Activated naive CD4-positive, alpha-beta T cell treated with Interleukin-2 at 50 U/mL for 16 hours (primary cell): ENCODE measurements around the gene ESR1.
"Not testable (repeated sequence)": the region's sequence is repeated elsewhere in the genome, so short reads cannot be mapped to it uniquely, and the experiment has no call there.

Source experiments
- DNase-seq: peaks from one replicate; pipeline ENCODE4 v3.0.0-alpha.2; 2020

Gene ESR1

DNA sequence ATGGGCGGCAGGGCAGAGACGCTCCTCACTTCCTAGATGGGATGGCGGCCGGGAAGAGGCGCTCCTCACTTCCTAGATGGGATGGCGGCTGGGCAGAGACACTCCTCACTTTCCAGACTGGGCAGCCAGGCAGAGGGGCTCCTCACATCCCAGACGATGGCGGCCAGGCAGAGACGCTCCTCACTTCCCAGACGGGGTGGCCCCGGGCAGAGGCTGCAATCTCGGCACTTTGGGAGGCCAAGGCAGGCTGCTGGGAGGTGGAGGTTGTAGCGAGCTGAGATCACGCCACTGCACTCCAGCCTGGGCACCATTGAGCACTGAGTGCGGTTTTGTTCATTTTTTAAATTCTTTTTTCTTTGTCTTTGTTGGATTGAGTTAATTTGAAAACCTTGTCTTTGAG, 92.3 kb downstream of the ESR1 start:
- DNase-seq: not testable (repeated sequence)

DNA sequence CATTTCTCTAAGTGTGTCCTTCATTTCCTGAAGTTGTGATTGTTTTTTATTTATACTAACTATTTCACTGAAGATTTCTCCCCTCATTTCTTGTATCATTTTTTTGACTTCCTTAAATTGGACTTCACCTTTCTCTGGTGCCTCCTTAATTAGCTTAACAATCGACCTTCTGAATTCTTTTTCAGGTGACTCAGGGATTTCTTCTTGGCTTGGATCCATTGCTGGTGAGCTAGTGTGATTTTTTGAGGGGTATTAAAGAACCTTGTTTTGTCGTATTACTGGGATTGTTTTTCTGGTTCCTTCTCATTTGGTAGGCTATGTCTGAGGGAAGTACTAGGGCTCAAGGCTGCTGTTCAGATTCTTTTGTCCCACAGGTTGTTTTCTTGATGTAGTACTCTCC, 92.8 kb downstream of the ESR1 start:
- DNase-seq: no peak

DNA sequence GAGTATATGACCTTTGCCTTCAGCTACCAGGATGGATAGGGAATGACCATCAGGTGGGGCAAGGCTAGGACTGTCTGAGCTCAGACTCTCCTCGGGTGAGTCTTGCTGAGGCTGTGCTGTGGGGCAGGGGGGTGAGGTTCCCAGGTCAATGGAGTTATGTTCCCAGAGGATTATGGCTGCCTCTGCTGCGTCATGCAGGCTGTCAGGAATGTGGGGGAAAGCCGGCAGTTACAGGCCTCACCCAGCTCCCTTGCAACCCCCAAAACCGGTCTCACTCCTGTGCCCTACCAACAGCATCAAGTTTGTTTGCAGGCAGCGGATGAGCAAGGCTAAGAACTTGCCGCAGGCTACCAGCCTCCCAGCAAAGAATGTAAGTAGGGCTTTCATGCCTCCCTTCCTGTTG, 93.5 kb downstream of the ESR1 start:
- DNase-seq: no peak

DNA sequence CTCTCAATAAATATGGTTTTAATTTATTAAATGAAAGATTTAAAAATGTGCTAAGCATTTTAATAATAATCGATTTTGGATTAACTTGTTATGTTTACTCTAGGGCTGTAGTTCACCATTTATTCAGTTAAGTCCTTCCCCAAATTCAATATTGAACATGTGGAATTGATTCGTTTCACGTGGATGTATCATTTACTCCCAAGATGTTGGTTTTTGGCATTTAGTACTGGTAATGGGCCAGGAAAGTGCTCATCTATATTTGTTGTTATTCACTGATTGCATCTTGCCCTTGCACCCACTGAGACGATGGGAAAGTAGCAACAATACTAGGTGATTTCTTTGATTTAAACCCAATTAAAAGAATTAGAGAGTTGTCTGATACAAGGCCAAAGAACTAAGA, 97.1 kb downstream of the ESR1 start:
- DNase-seq: no peak

DNA sequence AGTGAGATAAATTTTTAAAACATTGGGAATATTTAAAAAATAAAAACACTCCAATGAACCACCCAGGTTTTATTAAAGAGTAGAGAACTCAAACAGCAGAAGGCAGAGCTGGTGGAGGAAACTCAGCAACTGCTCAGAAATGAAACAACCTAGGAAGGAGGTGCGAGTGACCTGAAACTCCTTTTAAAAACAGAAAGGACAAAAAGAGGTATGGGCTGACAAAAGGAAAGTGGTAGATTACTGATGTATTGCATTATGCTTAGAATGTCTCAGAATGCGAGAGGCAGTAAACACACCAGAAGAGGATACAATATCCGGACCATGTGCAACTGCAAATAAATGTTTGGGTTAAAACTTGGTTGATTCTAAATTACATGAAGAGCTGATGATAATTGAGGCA, 97.6 kb downstream of the ESR1 start:
- DNase-seq: no peak

DNA sequence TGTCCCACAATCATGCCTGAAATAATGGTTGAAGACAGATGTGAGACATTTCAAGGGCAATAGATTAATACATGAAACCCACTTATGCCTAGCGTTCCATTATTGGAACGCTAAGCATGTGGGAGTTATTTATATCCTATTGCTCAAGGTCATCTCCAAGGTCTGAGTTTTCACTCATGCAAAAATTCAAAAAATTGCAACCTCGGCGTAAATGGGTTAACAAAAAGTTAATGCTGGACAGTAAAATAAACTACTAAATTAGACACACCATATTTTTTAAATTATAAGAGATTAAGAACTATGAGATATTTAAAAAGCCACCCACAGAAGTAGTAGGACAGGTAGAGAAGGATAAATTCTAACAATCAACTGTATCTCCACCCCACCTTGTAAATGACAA, 98.4 kb downstream of the ESR1 start:
- no peak for DNase-seq

DNA sequence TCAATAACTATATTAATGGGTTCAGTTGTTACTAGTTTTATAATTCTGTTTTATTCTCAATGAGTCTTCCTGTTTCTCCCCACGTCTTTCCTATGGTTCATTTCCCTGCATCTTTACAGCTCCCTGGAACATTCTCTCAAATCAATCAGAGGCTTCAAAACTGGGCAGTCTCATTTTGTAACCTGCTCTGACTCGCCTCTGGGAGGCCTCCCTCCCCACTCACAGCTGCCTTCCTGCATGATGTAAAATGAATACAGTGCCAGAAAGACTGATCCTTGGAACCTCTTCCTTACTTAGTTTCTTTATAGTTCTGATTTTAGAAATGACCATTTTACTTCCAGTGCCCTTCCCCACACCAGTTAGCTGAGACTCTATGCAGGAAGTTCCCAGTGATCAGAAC, 103.9 kb downstream of the ESR1 start:
- DNase-seq: no peak

DNA sequence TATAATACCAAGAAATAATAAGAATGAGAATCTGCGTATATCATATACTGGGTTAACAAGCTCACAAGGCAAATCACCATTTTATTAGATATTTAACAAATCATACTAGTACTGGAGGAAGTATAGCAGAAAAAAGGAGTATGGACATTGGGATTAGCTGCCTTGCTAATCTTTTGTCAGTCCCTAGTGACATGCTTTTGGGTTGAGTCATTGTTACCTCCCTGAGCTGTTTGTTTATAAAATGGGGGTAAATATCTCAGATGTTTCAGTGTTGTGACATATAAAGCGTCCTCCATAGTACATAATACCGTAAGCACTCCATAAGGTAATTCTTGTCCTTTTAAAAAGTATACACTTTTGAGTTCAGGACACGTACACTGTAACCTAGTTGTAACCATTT, 107.0 kb downstream of the ESR1 start:
- DNase-seq: no peak

DNA sequence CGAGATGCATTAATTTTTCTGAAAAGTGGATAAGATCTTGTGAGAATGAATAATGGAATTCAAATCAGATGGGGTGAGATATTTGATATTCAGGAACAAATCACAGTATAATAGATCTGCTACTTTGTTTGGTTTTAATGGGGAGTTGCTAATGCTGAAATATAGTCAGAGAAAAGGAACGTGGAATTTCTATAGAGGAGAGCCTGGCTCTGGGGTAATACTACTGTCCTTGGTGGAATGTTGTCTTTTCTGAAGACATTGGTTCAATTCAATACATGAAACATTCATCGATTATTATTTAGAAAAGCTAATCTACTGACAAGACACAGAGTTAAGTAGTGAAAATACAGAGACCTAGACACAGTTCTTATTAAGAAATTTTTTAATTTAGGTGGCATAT, 108.6 kb downstream of the ESR1 start:
- no peak for DNase-seq

DNA sequence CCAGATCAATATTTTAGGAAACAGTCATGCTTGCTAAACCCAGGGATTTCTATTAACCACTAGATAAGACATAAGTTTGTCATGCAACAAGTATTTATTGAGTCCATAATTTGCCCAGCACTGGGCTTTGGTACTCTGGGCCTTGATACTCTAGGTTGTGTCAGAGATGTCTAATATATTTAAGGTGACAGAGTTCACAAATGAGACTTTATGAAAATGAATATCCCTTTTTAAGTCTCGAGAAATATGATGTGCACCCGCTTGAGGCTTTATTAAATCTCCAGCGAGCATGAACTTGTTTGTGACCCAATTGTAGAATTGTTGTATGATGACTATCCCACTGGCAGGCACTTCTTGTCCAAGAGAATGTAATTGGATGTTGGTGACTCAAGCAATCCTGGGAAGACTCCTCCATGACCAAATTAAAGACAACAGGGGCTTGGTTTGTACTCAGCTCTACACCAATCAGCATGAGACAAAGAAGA, 109.2 kb downstream of the ESR1 start:
- no peak for DNase-seq

DNA sequence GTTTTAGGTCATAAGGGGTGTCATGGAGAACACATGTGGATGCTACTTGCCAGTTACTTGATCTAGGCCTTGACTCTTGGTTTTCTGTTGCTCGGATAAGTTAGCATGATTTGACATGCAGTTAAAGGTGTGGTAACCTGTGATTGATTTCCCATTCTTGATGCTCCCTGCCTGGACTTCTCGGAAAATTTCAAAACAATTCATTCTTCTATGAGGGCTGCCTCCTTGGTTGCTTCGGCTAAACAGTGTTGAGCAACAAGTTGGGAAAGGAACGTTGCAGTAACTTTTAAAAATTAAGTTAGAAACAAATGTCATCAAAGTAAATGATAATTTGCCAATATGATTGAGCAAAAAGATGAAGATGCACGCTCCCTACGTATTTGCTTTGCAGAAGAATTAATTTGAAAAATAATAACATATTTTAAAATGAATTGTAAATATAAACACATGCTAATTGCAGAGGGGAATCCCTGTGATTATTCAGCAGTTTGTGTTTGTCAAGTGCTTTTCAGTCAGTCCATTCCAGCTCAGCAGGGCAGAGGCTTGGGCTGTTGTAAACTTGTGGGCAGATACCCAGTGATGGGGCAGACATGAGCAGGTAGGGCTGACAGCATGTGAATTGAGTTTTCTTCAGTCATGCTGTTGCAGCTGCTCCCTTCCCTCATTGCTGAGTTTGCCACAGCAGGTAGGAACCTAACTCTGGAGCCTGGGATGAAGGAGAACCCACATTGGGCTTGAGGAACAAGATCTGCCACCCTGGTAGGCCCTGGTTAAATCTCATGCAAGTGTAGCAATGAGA, 110.2 kb downstream of the ESR1 start:
- DNase-seq: no peak

DNA sequence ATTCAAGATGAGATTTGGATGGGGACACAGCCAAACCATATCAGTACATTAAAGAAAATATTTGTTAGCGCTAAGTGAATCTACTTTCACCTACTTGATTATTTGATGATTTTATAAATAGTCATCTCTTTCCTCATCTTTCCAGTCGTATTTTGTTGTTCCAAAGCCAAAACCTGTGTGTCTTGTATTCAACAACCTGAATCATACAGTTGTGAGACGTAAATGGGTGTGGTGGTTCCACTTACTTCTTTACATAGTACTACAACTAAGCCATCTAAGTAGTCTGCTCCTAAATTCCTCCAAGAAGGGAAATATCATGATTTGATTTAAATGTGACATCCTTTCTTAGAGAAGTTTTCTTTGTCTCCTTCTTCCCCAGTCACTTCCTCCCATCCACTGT, 132.8 kb downstream of the ESR1 start:
- DNase-seq: no peak

DNA sequence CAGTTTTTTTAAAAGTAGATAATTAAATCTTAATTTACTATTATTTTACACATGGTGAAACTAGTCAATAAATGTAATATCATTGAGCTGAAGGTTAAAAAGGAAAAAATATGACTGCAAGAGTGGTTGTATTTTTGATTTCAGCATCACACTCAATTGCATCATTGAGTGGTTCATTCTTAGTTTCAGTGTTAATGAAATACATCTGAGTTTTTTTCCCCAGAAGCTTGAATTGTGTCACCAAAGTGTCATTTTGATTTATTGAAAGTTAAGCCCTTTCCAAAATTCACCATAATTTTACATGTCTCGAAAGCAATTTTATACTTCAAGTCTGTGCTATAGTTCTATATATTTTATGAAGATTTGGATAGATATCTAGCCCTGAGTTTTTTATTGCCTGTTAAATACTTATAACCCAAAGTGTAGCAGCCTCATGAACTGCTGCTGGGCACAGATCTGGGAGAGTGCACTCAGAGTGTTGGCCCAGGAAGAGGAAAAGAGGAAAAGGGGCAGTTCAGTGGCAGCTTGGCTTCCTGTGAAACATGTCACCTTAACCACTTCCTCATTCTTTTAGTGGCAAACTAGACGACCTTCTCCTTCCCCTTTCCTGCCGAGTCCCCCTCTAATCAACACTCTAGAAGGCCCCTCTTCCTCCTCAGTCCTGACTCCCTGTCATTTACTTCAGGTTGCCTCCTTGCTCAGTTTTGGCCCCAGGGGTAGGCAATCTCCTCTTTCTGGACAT, 140.7 kb downstream of the ESR1 start:
- no peak for DNase-seq

DNA sequence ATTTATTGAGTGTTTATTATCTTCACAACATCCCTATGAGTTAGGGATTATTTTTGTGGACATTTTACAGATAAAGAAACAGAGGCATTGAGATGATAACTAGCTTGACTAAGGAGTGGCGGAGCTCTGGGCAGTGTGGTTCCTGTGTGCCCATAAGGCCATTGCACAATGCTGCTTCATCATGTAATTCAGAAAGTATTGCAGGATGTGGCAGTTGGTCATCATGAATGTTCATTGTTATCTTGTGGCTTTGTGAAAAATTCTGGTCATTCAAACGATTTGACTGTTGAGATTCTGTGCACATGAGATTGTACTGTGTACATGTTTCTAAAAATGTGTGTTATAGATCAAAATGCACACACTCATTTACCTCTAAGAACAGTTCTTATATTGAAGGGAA, 150.8 kb downstream of the ESR1 start:
- no peak for DNase-seq

DNA sequence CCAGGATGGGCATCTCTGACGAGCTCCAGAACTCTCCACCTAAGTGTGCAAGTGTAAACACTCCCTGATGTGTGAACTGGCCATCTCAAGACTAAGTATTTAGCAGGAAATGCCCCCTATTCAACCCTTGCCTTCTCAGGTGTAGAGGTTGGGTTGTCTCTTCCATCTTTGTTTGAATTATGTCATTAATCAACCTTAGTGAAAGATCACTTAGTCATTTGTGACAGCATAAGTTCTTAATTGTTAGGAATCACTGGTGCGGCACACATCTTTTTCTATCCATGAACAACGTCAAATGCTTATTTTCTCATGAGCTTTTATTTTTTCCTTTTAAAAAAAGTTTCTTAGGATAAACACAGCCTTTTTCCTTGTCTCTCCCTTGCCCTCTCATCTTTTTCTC, 151.6 kb downstream of the ESR1 start:
- no peak for DNase-seq

DNA sequence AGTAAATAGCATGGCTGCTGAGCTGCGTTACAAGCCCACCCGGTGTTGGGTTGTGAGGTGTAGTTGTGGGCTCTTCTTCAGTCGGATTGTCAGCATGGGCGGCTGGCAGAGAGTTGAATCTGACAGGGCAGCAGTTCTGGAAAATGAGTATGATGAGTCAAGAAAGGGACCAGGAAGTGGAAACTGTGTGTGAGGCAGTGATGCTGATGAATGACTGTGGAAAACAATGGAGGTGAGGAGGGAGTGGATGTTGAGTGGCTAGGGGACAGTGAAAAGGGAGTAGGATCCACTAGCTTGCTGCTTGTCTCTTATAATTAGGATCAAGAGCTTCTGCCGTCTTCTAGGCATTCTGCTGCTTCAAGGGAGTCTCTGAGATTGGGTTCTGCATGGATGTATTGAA, 154.3 kb downstream of the ESR1 start:
- no peak for DNase-seq

DNA sequence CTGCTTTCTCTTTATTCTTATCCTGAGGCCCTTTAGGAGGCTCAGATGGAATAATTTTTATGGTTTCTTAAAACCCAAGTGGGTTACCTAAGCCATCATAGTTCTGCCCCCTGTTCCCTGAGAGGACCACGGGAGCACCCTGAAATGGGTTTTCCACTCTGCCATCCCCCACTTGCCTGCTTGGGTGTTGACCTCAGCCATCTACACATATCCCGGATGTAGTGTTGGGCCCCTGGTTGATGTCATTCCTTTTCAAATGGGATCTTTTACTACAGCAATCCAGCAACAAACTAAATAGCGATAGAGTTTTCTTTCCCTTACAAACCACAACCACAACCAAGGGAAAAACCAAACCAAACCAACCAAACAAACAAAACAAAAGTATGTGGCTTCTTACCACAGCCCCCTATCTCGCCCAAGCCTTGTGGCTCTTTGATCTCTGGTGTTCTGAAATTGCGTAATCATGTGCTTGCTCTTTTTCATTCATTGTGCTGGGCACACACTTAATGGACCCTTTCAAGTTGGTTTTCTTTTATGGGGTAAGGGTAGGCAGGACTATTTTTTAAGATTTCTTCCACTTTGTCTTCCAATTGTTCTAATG, 154.9 kb downstream of the ESR1 start:
- no peak for DNase-seq

DNA sequence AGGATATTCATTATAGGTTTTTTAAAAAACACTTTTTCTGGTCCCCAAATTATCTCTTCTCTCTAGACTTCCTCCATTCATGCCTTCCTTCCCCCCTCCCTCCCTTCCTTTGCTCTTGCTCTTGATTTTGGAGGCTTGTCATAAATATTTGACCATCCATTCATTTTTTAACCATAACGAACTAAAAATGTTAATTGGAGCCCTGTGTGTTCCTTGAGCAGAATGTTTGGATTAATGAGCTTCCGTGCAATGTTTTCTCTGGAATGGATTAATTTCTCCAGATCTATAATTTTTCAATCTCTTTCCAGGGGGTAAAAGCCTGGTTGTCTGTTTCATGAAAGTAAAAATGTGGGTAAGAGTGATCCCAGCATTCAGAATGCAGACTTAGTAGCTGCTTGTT, 155.5 kb downstream of the ESR1 start:
- no peak for DNase-seq

DNA sequence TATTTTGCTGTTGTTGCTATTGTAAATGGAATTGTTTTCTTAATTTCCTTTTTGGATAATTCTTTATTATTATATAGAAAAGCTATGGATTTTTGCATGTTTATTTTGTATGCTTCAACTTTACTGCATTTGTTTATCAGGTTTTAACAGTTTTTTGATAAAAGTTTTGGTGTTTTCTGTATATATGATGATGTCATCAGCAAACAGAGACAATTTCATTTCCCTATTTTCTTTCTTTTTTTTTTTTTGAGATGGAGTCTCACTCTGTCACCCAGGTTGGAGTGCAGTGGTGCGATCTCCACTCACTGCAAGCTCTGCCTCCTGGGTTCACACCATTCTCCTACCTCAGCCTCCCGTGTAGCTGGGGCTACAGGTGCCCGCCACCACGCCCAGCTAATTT, 156.9 kb downstream of the ESR1 start:
- DNase-seq: not testable (repeated sequence)

DNA sequence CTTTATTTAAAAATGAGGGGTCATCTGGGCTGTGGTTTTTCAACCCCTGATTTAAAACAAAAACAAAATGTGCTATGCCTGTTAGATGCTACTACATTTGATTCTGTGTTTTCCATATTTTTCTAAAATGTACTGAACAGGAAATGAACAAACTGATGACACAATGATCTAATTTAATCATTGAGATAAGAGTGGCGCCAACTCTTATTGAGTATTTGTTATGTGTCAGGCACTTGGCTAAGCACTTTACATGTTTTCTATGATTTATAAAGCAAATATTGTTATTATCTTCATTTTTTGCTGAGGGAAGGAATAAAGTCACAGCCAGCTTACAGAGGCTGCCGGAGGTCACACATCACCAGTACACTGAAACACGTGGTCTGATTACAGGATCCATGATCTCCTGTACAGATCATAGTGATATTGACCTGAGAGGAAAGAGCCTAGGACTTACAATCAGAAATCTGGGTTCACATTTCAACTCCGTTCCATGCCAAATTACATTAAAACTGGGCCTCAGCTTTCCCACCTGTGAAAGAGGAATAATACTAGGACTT, 166.7 kb downstream of the ESR1 start:
- no peak for DNase-seq

DNA sequence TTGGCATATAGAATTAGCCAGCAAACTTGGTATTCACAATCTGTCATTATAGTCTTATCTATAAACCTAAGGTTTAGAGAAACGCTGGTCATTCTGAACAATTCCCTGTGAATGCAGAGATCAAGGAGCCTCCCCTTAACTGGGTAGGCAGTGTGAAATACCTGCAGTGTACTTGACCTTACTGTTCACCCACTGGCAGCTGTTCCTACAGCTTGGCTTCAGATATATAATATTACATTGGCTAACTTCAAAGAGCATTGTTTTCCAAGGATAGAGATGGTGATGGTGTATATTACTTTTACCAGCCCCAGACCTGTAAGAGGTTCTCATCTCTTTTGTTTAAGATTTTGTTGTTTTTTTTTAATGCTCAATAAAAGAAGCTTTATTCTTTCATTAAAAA, 168.3 kb downstream of the ESR1 start:
- DNase-seq: no peak

DNA sequence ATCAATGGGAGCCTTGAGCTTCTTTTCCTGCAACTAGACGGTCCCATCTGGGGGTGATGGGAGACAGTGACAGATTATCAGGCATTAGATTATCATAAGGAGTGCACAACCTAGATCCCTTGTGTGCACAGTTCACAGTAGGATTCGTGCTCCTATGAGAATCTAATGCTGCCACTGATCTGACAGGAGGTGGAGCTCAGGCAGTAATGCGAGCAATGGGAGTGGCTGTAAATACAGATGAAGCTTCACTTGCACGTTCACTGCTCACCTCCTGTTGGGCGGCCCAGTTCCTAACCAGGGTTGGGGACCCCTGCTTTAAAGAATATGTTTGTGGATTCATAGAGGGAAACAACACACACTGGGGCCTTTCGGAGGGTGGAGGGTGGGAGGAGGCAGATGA, 180.7 kb downstream of the ESR1 start:
- DNase-seq: not testable (repeated sequence)

DNA sequence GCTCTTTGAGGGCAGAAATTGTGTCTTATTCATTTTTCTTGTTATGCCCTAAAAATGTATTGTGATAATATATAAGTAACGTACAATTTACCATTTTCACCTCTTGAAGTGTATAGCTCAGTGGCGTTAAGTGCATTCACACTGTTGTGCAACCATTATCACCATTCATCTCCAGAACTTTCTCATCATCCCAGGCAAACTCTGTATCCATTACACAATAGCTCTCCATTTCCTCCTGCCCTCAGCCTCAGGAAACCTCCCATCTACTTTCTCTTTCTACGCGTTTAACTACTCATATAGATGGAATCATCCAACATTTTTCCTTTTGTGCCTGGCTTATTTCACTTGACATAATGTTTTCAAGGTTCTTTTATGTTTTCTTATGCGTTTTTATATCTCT, 184.6 kb downstream of the ESR1 start:
- no peak for DNase-seq

DNA sequence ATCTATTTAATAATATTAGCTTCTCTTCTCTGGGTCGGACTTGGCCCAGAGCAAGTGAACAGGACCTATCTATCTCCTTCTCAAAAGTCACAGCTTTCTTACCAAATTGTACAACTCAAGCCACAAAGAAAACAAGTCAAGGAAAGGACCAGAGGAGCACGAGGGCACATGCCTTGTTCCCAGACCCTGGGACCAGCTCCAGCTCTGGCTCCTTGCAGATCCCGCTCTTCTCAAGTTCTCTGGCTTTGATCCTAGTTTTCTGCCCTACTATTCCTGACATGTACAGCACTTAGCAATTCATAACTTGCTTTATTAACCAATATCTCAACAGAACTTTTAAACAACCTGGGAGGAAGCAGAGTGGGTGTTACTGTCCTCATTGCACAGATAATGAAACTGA, 185.9 kb downstream of the ESR1 start:
- DNase-seq: no peak
